ENCODE data around the gene CCDC43. TPM values are rescaled to one million over a fixed set of nuclear protein-coding genes. Genes with fewer than 3 reads are reported as not detected.

CCDC43 gene
- total and polyA plus RNA-seq, 9 of the 15 experiments (the other 6 are each of a cell fraction or from before 2014, with no cell fraction given) = 11.7 to 42.3 (median 25.9) TPM

DNA sequence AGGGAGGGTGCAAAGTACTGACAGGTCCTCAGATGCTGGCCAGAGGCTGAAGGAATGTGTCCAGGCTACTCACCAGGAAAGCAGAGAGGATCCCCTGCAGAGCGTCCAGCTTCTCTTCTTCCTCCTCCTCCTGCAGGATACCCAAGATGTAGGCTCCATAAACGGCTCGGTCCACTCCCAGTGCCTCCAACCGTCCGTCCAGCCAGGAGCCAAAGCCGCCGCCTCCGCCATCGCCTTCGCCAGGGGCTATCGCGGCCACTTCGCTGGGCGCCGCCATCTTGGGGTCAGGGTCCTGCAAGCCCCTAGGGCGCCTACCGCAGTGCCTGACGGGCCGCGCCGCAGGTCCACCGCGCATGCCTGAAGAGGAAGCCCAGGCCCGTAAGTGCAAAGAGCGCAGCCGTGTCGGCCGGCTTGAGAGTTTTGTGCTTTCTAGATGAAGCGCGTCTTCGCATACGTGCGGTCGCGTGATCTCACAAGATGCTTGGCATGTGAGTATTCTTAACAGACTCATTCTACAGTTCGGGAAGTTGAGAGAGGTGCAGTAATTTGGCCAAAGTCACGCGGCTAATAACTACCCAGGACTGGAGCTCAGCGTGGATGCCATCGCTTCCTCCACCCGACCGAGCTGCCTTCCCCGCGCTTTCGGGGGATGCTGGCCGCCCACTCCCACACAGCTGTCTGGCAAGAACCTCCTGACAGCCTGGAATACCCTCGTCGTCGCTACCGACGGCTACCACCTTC is at the start of gene CCDC43 (continued):
- TF ChIP-seq, protein P1, sequence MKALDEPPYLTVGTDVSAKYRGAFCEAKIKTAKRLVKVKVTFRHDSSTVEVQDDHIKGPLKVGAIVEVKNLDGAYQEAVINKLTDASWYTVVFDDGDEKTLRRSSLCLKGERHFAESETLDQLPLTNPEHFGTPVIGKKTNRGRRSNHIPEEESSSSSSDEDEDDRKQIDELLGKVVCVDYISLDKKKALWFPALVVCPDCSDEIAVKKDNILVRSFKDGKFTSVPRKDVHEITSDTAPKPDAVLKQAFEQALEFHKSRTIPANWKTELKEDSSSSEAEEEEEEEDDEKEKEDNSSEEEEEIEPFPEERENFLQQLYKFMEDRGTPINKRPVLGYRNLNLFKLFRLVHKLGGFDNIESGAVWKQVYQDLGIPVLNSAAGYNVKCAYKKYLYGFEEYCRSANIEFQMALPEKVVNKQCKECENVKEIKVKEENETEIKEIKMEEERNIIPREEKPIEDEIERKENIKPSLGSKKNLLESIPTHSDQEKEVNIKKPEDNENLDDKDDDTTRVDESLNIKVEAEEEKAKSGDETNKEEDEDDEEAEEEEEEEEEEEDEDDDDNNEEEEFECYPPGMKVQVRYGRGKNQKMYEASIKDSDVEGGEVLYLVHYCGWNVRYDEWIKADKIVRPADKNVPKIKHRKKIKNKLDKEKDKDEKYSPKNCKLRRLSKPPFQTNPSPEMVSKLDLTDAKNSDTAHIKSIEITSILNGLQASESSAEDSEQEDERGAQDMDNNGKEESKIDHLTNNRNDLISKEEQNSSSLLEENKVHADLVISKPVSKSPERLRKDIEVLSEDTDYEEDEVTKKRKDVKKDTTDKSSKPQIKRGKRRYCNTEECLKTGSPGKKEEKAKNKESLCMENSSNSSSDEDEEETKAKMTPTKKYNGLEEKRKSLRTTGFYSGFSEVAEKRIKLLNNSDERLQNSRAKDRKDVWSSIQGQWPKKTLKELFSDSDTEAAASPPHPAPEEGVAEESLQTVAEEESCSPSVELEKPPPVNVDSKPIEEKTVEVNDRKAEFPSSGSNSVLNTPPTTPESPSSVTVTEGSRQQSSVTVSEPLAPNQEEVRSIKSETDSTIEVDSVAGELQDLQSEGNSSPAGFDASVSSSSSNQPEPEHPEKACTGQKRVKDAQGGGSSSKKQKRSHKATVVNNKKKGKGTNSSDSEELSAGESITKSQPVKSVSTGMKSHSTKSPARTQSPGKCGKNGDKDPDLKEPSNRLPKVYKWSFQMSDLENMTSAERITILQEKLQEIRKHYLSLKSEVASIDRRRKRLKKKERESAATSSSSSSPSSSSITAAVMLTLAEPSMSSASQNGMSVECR (CRISPR knock-in tag; IDR thresholded peaks at IDR 0.05) = peak; percentile 85
- TF ChIP-seq KAT7 (CRISPR knock-in tag; IDR thresholded peaks at IDR 0.05; ENCODE audit: borderline replicate concordance) (no peak; the same call in 1 of the 2 replicates), STAT5B (CRISPR knock-in tag; IDR thresholded peaks at IDR 0.05) (no peak), CCNT2 (IDR thresholded peaks at IDR 0.05; ENCODE audit: borderline replicate concordance, extremely low read depth, insufficient read length, low read depth, low read length) (peak; percentile 49), SIN3B (IDR thresholded peaks at IDR 0.05; ENCODE audit: low read depth) (peak; percentile 97), SMAD1 (IDR thresholded peaks at IDR 0.05; ENCODE audit: low read depth, low read length, partially characterized antibody) (peak; percentile 48), ZNF717 (CRISPR knock-in tag; IDR thresholded peaks at IDR 0.05) (no peak), KLF13 (tag; IDR thresholded peaks at IDR 0.05; ENCODE audit: borderline replicate concordance, low read depth) (no peak), ZNF431 (CRISPR knock-in tag; IDR thresholded peaks at IDR 0.05) (0 out of 2 replicates have a peak, but pooled peaks have one; percentile 32), RFX1 (IDR thresholded peaks at IDR 0.05) (no peak), DACH1 (IDR thresholded peaks at IDR 0.05; ENCODE audit: partially characterized antibody) (peak; percentile 39), HNRNPK (IDR thresholded peaks at IDR 0.05; ENCODE audit: low read depth, low read length, poor library complexity, severe bottlenecking) (no peak), POLR2A (conservative IDR thresholded peaks at IDR 0.05) (peak; percentile 92), STAG1 (CRISPR knock-in tag; IDR thresholded peaks at IDR 0.05; ENCODE audit: borderline replicate concordance) (no peak), MAFG (tag; conservative IDR thresholded peaks at IDR 0.05) (no peak), FUS (optimal IDR thresholded peaks at IDR 0.05; ENCODE audit: low read depth, low read length) (peak; percentile 37), PML (IDR thresholded peaks at IDR 0.05; ENCODE audit: low read length) (peak; percentile 78)
- TF ChIP-seq, protein P2, sequence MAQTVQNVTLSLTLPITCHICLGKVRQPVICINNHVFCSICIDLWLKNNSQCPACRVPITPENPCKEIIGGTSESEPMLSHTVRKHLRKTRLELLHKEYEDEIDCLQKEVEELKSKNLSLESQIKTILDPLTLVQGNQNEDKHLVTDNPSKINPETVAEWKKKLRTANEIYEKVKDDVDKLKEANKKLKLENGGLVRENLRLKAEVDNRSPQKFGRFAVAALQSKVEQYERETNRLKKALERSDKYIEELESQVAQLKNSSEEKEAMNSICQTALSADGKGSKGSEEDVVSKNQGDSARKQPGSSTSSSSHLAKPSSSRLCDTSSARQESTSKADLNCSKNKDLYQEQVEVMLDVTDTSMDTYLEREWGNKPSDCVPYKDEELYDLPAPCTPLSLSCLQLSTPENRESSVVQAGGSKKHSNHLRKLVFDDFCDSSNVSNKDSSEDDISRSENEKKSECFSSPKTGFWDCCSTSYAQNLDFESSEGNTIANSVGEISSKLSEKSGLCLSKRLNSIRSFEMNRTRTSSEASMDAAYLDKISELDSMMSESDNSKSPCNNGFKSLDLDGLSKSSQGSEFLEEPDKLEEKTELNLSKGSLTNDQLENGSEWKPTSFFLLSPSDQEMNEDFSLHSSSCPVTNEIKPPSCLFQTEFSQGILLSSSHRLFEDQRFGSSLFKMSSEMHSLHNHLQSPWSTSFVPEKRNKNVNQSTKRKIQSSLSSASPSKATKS (CRISPR knock-in tag; IDR thresholded peaks at IDR 0.05) = no peak
- TF ChIP-seq, protein P3, sequence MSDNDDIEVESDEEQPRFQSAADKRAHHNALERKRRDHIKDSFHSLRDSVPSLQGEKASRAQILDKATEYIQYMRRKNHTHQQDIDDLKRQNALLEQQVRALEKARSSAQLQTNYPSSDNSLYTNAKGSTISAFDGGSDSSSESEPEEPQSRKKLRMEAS (CRISPR knock-in tag; IDR thresholded peaks at IDR 0.05) = peak; percentile 82
- TF ChIP-seq, protein P4, sequence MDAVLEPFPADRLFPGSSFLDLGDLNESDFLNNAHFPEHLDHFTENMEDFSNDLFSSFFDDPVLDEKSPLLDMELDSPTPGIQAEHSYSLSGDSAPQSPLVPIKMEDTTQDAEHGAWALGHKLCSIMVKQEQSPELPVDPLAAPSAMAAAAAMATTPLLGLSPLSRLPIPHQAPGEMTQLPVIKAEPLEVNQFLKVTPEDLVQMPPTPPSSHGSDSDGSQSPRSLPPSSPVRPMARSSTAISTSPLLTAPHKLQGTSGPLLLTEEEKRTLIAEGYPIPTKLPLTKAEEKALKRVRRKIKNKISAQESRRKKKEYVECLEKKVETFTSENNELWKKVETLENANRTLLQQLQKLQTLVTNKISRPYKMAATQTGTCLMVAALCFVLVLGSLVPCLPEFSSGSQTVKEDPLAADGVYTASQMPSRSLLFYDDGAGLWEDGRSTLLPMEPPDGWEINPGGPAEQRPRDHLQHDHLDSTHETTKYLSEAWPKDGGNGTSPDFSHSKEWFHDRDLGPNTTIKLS (IDR thresholded peaks at IDR 0.05; ENCODE audit: borderline replicate concordance, low read depth) = peak; percentile 47; the same call in 1 of the 2 replicates
